HepG2 (cell line): ENCODE measurements around the gene MIA2. TPM values are rescaled to one million over a fixed set of nuclear protein-coding genes. Genes with fewer than 3 reads are reported as not detected.

Experiments
- ASH2L ChIP-seq: fragments of 300-600, 200-600 bp; sonication (generic); IDR thresholded peaks from 2 replicates; pipeline ENCODE4 v1.7.0; 2017; ENCODE audit warnings: low read depth, mild to moderate bottlenecking, moderate library complexity, mixed read lengths, low read length; ENCODE audit not compliant: insufficient read length
- CHCHD3 ChIP-seq: sonication (generic); formaldehyde crosslinking; IDR thresholded peaks from 2 replicates; pipeline ENCODE4 v1.8.0; 2022; ENCODE audit warnings: mild to moderate bottlenecking, missing genetic modification reagents, moderate library complexity
- HCFC1 ChIP-seq: fragments of 150-350 bp; IDR thresholded peaks from 2 replicates; pipeline ENCODE4 v1.6.1; 2014; ENCODE audit warnings: low read depth, low read length
- HMG20B ChIP-seq: conservative IDR thresholded peaks from 2 replicates; pipeline ENCODE4 v1.6.1; 2016; ENCODE audit warnings: missing genetic modification reagents, missing compliant biosample characterization
- KAT2B ChIP-seq: fragments of 150-350 bp; IDR thresholded peaks from 2 replicates; pipeline ENCODE4 v1.6.1; 2014; ENCODE audit warnings: low read depth, low read length, borderline replicate concordance
- KLF15 ChIP-seq: sonication (generic); formaldehyde crosslinking; IDR thresholded peaks from 2 replicates; pipeline ENCODE4 v1.8.1; 2023; ENCODE audit warnings: borderline replicate concordance, mild to moderate bottlenecking, inconsistent platforms, missing genetic modification reagents, mixed read lengths
- KMT2A ChIP-seq: sonication (generic); formaldehyde crosslinking; IDR thresholded peaks from 2 replicates; pipeline ENCODE4 v1.4.0; 2020; ENCODE audit warnings: missing genetic modification reagents
- MAFG ChIP-seq: sonication (generic); formaldehyde crosslinking; IDR thresholded peaks from 2 replicates; pipeline ENCODE4 v1.5.1; 2020; ENCODE audit warnings: mild to moderate bottlenecking, missing genetic modification reagents
- MATR3 ChIP-seq: sonication (generic); formaldehyde crosslinking; IDR thresholded peaks from 2 replicates; pipeline ENCODE4 v1.4.0; 2020; ENCODE audit warnings: missing genetic modification reagents
- NFKBIZ ChIP-seq: IDR thresholded peaks from 2 replicates; pipeline ENCODE4 v1.6.1; 2018; ENCODE audit warnings: missing genetic modification reagents, missing compliant biosample characterization
- PREB ChIP-seq: sonication (generic); formaldehyde crosslinking; IDR thresholded peaks from 2 replicates; pipeline ENCODE4 v1.4.0; 2020; ENCODE audit warnings: missing genetic modification reagents
- SAP130 ChIP-seq: IDR thresholded peaks from 2 replicates; pipeline ENCODE4 v1.6.1; 2016; ENCODE audit warnings: low read depth
- SMAD9 ChIP-seq: sonication (generic); formaldehyde crosslinking; IDR thresholded peaks from 2 replicates; pipeline ENCODE4 v1.5.1; 2020; ENCODE audit warnings: mild to moderate bottlenecking, missing genetic modification reagents
- SPEN ChIP-seq: sonication (generic); formaldehyde crosslinking; IDR thresholded peaks from 2 replicates; pipeline ENCODE4 v1.5.1; 2020; ENCODE audit warnings: low read depth, mild to moderate bottlenecking, missing genetic modification reagents
- SRSF1 ChIP-seq: fragments of 200-400 bp; formaldehyde crosslinking; optimal IDR thresholded peaks from 2 replicates; pipeline ENCODE3; 2017; ENCODE audit warnings: mild to moderate bottlenecking, low read depth, low read length, moderate library complexity
- ZNF18 ChIP-seq: sonication (generic); formaldehyde crosslinking; IDR thresholded peaks from 2 replicates; pipeline ENCODE4 v1.8.0; 2022; ENCODE audit warnings: mild to moderate bottlenecking, missing genetic modification reagents; ENCODE audit not compliant: insufficient replicate concordance
- ZNF33B ChIP-seq: sonication (generic); formaldehyde crosslinking; IDR thresholded peaks from 2 replicates; pipeline ENCODE4 v1.5.1; 2020; ENCODE audit warnings: mild to moderate bottlenecking, missing genetic modification reagents
- ZNF572 ChIP-seq: sonication (generic); formaldehyde crosslinking; IDR thresholded peaks from 2 replicates; pipeline ENCODE4 v1.5.1; 2020; ENCODE audit warnings: mild to moderate bottlenecking, missing genetic modification reagents
- ZXDC ChIP-seq: sonication (generic); formaldehyde crosslinking; IDR thresholded peaks from 2 replicates; pipeline ENCODE4 v1.5.0; 2020; ENCODE audit warnings: mild to moderate bottlenecking, missing genetic modification reagents
- polyA plus RNA-seq, 8 experiments: library from polyadenylated mRNA; depleted of rRNA in 3 of 8; stranded (reverse) in 7 of 8; unstranded in 1 of 8; fragments of >200 nt; fragmentation: Illumina TruSeq in 4 of 8; extraction: Trizol in 4 of 8; gene quantifications; 2 replicates each; pipeline versions ENCODE4 v1.2.1 to v1.2.3, GENCODE V29; 2011 to 2016; ENCODE audit warnings: low read depth in 4 of 8, missing spikeins in 1 of 8, mixed read lengths in 1 of 8; ENCODE audit not compliant: insufficient read depth in 1 of 8
- total RNA-seq, 5 experiments: library from RNA; depleted of rRNA; stranded (reverse); fragments of >200 nt; fragmentation: Illumina TruSeq; extraction: Trizol; gene quantifications; 2 replicates each; pipeline ENCODE4 v1.2.3, GENCODE V29; 2016; ENCODE audit warnings: low read depth in 1 of 5
- TF ChIP-seq, protein P1 (sequence below): sonication (generic); formaldehyde crosslinking; IDR thresholded peaks from 2 replicates; pipeline ENCODE4 v1.4.0; 2020; ENCODE audit warnings: missing genetic modification reagents, borderline replicate concordance
- TF ChIP-seq, protein P2 (sequence below): sonication (generic); formaldehyde crosslinking; IDR thresholded peaks from 2 replicates; pipeline ENCODE4 v1.5.0; 2020; ENCODE audit warnings: missing genetic modification reagents, mild to moderate bottlenecking, borderline replicate concordance

MIA2 gene
- total and polyA plus RNA-seq, 2 of the 13 experiments (the other 11 are each of a cell fraction or from before 2014, with no cell fraction given) = 134 to 158 TPM

- TF ChIP-seq SRSF1 (peak; percentile 90), NFKBIZ (CRISPR knock-in tag) (no peak), CHCHD3 (CRISPR knock-in tag) (peak; percentile 82; the same call in 1 of the 2 replicates), ASH2L (peak; percentile 99), PREB (CRISPR knock-in tag) (peak; percentile 94; the same call in 1 of the 2 replicates), HCFC1 (no peak; the same call in 1 of the 2 replicates), KLF15 (CRISPR knock-in tag) (peak; percentile 95; the same call in 1 of the 2 replicates), SPEN (CRISPR knock-in tag) (peak; percentile 77), HMG20B (CRISPR knock-in tag) (peak; percentile 88), SMAD9 (CRISPR knock-in tag) (no peak; the same call in 1 of the 2 replicates), KAT2B (peak; percentile 7; the same call in 1 of the 2 replicates), ZNF572 (CRISPR knock-in tag) (no peak), ZNF18 (peak; percentile 54), MATR3 (no peak), SAP130 (CRISPR knock-in tag) (peak; percentile 93), ZNF33B (peak; percentile 21), KMT2A (CRISPR knock-in tag) (peak; percentile 94; the same call in 1 of the 2 replicates), MAFG (CRISPR knock-in tag) (no peak), ZXDC (CRISPR knock-in tag) (no peak)
- TF ChIP-seq, protein P1, sequence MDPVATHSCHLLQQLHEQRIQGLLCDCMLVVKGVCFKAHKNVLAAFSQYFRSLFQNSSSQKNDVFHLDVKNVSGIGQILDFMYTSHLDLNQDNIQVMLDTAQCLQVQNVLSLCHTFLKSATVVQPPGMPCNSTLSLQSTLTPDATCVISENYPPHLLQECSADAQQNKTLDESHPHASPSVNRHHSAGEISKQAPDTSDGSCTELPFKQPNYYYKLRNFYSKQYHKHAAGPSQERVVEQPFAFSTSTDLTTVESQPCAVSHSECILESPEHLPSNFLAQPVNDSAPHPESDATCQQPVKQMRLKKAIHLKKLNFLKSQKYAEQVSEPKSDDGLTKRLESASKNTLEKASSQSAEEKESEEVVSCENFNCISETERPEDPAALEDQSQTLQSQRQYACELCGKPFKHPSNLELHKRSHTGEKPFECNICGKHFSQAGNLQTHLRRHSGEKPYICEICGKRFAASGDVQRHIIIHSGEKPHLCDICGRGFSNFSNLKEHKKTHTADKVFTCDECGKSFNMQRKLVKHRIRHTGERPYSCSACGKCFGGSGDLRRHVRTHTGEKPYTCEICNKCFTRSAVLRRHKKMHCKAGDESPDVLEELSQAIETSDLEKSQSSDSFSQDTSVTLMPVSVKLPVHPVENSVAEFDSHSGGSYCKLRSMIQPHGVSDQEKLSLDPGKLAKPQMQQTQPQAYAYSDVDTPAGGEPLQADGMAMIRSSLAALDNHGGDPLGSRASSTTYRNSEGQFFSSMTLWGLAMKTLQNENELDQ = peak; percentile 75
- TF ChIP-seq, protein P2, sequence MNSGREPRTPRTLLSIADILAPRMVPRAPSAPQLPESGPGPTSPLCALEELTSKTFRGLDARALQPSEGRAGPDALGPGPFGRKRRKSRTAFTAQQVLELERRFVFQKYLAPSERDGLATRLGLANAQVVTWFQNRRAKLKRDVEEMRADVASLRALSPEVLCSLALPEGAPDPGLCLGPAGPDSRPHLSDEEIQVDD (CRISPR knock-in tag) = peak; percentile 97
Observed at GRCh38 chr14:39432619-39433451, 199.1 kb downstream of the MIA2 start (continued).
